NCI-H2196 (cell line): ENCODE results near the gene SHROOM3.
A peak's percentile ranks its signal among the peaks of the same experiment; 100 is the strongest.

ENCODE experiments used
- DNase-seq: peaks from one replicate; lab custom pipeline; 2025; ENCODE audit not compliant: unreplicated experiment; lab: John Stamatoyannopoulos, UW

The SHROOM3 gene

DNA sequence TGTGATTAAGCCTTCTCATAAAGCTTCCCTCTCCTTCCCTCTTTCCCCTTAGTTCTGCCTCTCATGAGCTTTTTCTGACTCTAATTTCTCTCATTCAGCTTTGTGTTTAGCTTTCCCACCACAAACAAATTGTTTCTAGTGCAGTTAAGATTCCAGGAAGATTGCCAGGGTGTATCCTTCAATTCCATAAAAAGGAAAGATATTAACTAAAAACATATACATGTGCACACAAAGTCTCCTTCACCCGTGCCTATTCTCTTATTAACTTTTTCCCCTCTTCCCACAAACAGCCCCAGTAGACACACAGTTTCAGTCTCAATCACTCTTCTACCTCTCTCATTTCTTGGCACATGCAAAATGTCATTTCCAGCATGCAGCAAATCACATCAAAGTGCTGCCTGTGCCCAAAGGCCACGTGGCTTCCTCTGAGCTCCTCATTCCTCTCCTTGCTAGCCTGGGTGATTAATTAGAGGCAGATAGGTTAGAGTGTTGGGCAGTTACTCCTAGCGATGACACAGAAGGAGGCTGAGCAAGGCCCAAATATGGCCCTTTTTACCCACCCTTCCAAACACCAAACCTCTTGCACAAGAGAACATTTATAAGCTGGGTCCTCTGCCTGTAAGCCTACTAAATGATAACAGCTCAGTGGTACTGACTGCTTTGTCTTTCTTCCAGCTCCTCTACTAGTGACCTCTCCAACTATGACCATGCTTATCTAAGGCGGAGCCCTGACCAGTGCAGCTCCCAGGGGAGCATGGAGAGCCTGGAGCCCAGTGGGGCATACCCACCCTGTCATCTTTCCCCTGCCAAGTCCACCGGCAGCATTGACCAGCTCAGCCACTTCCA, 303.3 kb downstream of the SHROOM3 start:
- no peak for DNase-seq

DNA sequence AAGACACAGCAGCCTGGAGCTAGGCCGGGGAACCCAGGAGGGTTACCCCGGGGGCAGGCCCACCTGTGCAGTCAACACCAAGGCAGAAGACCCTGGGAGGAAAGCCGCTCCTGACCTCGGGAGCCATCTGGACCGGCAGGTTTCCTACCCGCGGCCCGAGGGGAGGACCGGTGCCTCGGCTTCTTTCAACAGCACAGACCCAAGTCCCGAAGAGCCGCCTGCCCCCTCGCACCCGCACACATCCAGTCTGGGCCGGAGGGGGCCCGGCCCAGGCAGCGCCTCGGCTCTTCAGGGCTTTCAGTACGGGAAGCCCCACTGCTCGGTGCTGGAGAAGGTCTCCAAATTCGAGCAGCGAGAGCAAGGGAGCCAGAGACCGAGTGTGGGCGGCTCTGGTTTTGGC, 305.2 kb downstream of the SHROOM3 start:
- no peak for DNase-seq

DNA sequence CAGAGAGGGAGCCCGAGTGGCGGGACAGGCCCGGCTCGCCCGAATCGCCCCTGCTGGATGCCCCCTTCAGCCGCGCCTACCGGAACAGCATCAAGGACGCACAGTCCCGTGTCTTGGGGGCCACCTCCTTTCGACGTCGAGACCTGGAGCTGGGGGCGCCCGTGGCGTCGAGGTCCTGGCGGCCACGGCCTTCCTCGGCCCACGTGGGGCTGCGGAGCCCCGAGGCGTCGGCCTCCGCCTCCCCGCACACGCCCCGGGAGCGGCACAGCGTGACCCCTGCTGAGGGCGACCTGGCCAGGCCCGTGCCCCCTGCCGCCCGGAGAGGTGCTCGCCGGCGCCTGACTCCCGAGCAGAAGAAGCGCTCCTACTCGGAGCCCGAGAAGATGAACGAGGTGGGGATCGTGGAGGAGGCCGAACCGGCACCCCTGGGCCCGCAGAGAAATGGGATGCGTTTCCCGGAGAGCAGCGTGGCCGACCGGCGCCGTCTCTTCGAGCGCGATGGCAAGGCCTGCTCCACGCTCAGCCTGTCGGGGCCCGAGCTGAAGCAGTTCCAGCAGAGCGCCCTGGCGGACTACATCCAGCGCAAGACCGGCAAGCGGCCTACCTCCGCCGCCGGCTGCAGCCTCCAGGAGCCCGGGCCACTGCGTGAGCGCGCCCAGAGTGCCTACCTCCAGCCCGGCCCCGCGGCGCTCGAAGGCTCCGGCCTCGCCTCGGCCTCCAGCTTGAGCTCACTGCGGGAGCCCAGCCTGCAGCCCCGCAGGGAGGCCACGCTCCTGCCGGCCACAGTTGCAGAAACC, 306.0 kb downstream of the SHROOM3 start:
- no peak for DNase-seq

DNA sequence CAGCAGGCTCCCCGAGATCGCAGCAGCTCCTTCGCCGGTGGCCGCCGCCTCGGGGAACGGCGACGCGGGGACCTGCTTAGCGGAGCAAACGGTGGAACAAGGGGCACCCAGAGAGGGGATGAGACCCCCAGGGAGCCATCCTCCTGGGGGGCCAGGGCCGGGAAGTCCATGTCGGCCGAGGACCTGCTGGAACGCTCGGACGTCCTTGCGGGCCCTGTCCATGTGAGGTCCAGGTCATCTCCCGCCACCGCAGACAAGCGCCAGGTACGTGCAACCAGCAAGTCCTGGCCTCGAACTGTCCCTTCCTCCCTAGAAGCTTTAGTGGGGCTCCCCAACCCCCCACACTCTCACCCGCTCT, 306.6 kb downstream of the SHROOM3 start:
- no peak for DNase-seq

DNA sequence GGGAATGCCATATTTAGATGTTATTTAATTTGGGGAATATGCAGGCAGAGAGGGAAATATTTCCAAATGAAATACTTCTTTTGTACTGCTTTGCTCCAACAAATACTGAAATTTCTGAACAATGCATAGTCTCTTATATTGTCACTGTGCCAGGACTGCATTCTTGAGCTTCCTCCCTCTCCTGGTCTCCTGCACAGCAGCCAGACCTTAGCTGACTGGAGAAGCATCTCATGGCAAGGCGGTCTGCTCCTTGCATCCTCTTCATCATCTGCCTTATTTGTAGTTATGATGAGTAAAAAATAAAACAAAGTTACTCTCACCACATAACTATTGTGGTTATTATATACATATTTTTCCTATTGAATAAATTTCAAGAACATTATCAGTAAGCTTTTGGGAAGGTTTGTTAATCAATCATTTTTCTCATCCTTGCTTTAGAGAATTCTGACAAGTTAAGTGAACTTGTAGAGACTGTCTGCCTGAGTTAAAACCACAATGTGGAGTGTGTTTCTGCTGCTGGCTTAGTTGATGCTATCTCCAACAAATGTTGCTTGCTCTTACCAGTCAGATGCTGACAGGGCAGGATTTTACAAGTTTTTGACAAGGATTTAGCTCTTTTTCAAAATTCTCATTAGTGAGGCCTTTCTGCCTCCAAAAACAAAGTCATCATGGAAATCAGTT, 309.4 kb downstream of the SHROOM3 start:
- DNase-seq, result no peak

DNA sequence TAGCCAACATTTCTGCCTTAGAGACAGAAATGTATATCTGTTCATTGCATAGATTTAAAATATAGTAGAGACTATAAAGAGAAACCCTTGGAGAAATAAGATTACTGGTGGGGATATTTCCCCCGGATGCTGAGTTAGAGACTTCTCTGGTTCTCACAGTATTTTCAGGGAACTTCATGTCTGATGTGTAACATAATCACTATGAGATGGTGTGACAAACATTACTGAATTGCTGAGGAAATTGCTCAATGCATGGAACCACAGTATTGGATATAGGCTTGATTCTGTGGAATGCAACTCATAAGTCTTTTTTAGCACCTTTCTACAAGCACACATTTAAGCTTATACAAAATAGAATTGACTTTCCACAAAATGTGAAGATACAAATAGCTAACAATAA, 310.2 kb downstream of the SHROOM3 start:
- no peak for DNase-seq

DNA sequence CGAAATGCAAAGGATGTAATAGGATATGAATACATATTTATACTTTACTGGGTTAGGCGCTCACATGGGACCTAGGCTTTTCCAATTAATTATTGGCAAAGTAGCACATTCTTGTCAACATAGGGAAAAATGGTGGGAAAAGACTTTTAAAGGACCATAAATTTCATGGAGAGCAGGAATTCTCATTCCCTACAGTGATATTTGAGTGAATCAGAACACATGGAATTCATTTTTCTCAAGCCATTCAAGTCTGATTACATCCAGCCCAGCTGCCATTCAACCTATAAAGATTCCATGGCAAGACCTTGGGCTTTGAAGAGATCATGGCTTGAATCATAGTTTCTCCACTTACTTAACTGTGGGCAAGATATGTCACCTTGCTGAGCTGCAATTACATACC, 312.5 kb downstream of the SHROOM3 start:
- no peak for DNase-seq

DNA sequence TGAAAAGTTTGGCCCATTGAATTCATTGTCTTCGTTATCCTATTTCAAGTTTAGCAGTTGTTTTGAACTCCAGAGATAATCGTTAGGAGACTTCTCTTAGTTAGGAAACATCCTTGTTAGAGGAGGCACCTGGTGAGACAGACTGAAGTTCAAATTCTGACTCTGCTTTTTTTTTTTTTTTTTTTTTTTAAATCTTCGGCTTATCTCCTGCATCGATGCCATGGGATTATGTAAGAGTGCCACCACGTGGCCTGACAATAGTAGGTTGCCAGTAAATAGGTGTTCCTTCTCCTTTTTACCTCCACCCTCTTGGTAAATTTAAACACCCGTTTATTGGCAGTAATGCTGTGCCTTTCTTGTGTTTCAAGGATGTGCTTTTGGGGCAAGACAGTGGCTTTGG, 313.6 kb downstream of the SHROOM3 start:
- no peak for DNase-seq

DNA sequence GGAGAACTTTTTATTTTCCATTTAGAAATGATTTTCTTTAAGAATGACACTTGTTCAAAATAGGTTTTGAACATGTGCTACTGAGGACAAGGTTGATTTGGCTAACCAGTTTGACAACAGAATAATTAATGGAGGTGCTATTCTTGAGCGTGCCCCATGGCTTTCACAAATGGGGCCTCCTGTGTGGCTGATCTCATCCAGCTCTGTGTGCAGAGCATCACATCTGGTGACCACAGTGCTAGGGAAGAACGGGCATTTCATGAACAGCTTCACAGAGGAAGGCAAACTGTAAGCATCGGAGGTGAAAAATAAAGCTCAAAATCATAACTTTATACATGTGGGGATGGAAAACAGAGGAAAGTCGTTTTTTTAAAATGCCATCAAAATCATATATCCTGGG, 314.3 kb downstream of the SHROOM3 start:
- no peak for DNase-seq

DNA sequence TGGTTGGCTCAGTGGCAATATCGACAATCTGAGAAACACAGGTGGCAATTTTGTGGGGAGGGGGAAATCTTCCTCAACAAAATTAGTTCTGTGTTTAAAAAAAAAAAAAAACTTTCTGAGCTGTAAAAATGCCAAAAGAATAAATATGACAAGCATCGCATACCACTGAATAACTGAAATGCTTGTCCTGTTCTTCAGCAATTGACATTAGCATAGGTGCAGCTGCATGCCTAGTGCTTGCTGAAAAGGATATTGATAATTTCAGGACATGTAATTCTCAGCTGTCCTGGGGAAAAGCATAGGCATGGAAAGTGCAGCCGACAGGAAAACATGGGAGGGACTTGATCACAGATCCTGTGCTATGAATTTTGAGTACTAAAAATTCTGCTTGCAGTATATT, 315.7 kb downstream of the SHROOM3 start:
- no peak for DNase-seq

DNA sequence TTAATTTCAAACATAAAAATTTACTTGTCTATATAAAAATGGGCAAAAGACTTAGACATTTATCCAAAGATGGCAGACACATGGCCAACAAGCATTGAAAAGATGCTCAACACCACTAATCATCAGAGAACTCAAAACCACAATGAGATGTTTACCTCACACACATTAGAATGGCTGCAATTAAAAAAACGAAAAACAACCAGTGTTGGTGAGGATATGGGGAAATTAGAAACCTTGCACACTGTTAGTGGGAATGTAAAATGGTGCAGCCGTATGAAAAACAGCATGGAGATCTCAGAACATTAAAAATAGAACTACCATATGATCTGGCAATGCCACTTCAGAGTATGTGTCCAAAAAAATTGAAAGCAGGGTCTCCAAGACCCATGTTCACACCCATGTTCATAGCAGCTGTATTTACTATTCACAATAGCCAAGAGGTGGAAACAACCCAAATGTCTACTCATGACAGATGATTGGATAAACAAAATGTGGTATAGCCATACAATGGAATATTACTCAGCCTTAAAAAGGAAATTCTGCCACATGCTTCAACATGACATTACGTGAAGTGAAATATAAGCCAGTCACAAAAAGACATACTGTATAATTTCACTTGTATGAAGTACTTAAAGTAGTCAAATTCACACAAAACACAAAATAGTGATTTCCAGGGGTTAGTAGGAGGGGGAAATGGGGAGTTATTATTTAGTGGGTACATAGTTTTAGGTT, 316.7 kb downstream of the SHROOM3 start:
- no peak for DNase-seq

DNA sequence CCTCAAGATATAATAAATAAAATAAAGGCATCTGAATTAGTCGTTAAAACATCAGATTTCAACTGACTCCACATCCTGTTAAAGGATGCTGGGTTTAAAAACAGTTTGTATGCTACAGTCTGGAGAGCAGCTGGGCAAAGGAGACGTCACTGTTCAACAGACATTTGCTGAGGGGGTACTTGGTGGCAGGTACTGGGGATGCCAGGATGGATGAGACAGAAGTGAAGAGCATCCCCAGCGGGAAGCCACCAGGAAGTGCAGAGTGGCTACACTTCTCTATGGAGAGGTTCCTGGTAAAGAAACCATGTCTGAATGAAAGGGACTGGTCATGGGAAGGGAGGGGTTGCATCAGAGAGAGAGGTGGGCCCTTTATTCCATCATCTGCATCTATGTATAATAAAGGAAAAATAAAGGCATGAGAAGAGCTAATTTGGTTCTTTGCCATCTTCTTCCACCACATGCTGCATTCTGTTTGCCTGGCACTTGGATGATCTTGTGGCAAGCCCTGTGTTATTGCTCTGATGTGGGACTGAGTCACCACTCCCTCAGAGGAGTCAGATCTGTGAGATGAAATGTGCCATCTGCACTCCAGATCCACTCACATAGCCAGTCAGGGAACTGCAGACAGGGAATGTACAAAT, 318.0 kb downstream of the SHROOM3 start:
- DNase-seq, result peak; percentile 16

DNA sequence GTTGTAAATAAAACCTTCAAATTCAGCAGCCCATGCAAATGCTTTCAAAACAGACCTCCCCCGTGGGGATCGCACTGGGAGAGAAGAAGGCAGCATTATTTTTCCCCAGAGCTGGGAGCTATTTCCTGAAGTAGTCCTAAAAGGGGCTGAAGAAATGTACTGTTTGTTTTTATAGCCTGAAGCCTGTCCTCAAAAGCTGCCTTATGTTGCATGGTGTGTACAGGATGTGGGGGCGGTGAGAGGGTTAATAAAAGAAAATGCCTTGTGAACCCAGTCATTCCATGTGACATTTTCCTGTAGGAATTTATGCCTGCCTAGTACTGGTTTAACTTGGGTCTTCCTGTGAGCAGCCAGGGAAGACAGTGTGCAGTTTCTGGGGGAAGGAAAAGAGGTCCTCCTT, 318.8 kb downstream of the SHROOM3 start:
- DNase-seq, result no peak

DNA sequence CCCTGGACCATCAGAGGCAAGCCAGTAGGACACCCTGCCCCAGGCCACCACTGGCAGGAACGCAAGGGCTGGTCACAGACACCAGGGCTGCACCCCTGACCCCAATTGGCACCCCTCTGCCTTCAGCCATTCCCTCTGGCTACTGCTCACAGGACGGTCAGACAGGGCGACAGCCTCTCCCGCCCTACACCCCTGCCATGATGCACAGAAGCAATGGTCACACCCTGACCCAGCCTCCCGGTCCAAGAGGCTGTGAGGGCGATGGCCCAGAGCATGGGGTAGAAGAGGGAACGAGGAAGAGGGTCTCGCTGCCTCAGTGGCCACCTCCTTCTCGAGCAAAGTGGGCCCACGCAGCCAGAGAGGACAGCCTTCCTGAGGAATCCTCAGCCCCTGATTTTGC, 319.4 kb downstream of the SHROOM3 start:
- no peak for DNase-seq

DNA sequence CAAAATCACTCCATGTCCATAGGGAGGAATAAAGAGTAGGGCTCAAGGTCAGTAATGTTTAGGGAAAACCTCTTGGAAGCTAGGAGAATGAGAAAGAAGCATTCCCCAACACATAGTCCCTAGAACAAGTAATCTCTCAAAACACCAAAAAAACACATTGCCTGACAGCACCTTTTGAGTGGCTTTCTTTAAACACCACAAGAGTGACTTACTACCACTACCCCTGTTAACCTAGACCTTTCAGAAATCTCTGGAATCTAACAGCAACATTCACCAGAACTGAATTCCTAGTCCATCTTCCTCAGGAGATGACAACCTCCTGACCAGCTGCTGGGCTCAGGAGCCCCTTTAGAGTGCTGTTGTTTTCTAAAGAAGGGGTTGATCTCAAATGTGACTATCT, 320.7 kb downstream of the SHROOM3 start:
- DNase-seq, result no peak

DNA sequence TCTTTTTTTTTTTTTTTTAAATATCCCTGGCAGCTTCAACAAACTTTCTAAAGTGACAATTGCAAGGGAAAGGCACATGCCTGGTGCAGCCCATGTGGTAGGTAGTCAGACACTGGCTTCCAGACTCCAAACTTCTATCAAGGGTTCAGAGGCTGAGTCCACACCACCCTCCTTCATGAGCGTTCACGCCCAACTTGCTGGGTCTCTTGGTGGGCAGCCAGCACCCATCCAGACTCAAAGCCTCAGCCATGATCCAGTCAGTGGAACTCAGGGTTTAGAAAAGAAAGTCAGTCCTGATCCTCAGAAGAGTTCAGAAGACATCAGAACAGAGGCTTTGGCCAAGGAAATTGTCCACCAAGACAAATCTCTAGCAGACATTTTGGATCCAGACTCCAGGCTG, 321.4 kb downstream of the SHROOM3 start:
- no peak for DNase-seq

DNA sequence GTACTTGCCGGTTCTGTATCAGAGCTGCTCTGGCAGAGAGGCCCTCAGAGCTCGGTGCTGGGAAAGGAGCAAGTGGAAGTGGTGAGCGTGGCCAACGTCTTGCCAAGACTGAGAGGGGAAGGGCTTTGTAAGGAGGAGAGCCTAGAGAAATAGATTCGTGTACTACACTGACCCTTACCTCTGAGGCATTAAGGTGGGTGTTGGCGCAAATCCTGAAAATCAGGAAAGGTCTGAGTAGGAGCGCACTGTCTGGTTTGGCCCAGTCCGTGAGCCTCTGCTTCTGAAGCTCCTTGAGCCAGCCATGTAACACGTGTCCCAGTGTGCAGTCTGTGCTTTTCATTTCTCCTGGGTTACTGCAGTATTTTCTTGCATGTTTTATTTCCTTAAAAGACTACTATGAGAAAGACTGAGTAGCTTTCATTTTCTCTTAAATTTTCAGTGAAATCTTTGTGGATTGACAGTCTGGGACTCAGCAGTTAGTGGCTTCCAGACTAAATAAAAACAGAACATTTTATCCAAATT, 322.4 kb downstream of the SHROOM3 start:
- no peak for DNase-seq

DNA sequence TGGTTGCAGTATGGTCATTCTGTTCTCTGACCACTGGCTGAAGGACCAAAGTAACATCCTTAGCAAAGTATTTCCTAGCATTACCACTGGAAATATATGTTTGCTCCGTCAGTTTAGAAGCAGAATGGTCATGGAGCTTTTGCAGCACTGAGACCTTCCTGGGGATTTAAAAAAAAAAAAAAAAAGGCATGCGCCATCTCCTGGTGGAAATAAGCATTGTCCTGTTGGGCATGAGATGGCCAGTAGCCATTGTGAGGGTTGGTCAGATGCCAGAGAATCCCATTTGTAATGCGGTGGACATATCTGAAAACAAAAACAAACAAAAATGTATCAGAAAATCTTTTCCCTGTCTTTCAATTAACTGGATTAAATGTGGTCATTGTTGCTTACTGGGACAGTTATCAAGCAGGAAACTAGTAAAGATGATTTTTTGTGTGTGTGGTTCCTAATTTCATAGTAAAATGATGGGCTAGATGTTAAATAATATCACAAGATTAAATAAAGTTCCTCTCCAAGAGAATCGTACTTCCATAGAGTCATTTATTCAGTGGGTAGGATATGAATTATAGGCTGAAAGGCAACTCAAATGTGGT, 323.4 kb downstream of the SHROOM3 start:
- peak; percentile 52 for DNase-seq

DNA sequence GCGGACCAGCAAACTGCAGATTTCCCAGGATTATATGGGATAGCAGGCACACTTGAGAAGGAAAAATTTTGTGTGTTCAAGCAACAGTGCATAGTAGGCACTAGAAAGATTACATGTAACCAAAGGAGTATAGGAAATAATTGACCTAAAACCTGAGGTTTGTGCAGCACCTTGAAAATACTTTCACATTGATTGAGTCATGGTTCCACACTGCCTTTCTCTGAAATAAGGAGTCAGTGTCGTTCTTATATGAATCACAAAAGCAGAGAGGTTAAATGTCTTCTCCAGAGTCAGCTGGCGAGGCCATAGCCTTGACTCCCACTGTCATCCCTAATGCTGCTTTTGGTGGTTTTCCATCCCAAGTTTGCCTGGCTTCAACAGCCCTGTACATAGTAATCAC, 324.0 kb downstream of the SHROOM3 start:
- no peak for DNase-seq

DNA sequence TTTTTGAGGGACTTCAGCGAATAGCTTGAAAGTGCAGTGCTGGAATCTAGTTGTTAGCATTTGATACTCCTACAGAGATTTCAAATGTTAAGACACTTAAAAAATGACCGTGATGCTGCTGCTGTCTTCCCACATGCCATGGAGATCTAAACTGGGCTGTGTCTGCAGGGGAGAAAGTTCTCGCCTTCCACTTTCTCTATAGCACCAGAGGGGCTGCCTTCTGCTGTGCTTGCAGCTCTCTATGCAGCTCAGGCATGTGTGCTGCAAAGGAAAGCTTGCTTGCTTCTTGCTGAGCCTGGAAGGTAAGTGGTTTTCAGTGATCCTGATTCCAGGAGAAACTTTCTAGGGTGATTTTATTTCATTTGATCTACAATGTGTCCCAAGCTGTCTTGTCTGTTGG, 325.2 kb downstream of the SHROOM3 start:
- no peak for DNase-seq
